Thoracic aorta (tissue), 2 donors: ENCODE results near the gene ANKRD1. TPM values are rescaled to one million over a fixed set of nuclear protein-coding genes. Genes with fewer than 3 reads are reported as not detected.

Experiments
- ATAC-seq: fragments of 150-250 bp; one replicate; pipeline ENCODE4 v1.8.0; 2017; ENCODE audit warnings: low read depth; ENCODE audit not compliant: insufficient number of reproducible peaks, low FRiP score
- DNase-seq: peaks from one replicate; pipeline ENCODE4 v3.0.0-alpha.2; 2020; ENCODE audit warnings: low spot score
- H3K27ac ChIP-seq, 2 donors: fragments of 200-600 bp; sonication (generic); 1 replicate in 1 of 2; 2 replicates in 1 of 2; pipeline ENCODE4 v1.5.1; 2016; ENCODE audit warnings: mild to moderate bottlenecking in 2 of 2, moderate library complexity in 2 of 2
- H3K27me3 ChIP-seq: fragments of 200-600 bp; sonication (generic); replicated peaks from 2 replicates; pipeline ENCODE4 v1.6.0; 2016; ENCODE audit warnings: mild to moderate bottlenecking; ENCODE audit not compliant: insufficient read depth
- H3K36me3 ChIP-seq: fragments of 200-600 bp; sonication (generic); one replicate; pipeline ENCODE4 v1.5.1; 2016
- H3K4me1 ChIP-seq, 2 donors: fragments of 200-600 bp; sonication (generic); 1 replicate in 1 of 2; 2 replicates in 1 of 2; pipeline versions ENCODE4 v1.5.1 to v1.6.0; 2016; ENCODE audit warnings: low read depth in 2 of 2, mild to moderate bottlenecking in 1 of 2; ENCODE audit not compliant: control insufficient read depth in 1 of 2
- H3K4me3 ChIP-seq: fragments of 200-600 bp; sonication (generic); 2 replicates; pipeline ENCODE4 v1.5.1; 2016; ENCODE audit warnings: mild to moderate bottlenecking
- H3K9me3 ChIP-seq: fragments of 200-600 bp; sonication (generic); 2 replicates; pipeline ENCODE4 v1.5.1; 2016
- total RNA-seq, 2 donors: library from RNA; depleted of rRNA; stranded (reverse); fragments of >200 nt; gene quantifications; one replicate each; pipeline versions ENCODE4 v1.1.0 to v1.2.3, GENCODE V29; 2016
- TF ChIP-seq, protein P1 (sequence below): fragments of 200-600 bp; sonication (generic); IDR thresholded peaks from one replicate; pipeline ENCODE4 v1.5.1; 2019; ENCODE audit warnings: antibody characterized with exemption

The ANKRD1 gene
- total RNA-seq, 2 donors from 2014 or later: 2.8 to 6.6 TPM

- DNase-seq (no peak), ATAC-seq (no peak)
- TF ChIP-seq, protein P1, sequence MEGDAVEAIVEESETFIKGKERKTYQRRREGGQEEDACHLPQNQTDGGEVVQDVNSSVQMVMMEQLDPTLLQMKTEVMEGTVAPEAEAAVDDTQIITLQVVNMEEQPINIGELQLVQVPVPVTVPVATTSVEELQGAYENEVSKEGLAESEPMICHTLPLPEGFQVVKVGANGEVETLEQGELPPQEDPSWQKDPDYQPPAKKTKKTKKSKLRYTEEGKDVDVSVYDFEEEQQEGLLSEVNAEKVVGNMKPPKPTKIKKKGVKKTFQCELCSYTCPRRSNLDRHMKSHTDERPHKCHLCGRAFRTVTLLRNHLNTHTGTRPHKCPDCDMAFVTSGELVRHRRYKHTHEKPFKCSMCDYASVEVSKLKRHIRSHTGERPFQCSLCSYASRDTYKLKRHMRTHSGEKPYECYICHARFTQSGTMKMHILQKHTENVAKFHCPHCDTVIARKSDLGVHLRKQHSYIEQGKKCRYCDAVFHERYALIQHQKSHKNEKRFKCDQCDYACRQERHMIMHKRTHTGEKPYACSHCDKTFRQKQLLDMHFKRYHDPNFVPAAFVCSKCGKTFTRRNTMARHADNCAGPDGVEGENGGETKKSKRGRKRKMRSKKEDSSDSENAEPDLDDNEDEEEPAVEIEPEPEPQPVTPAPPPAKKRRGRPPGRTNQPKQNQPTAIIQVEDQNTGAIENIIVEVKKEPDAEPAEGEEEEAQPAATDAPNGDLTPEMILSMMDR: no peak
- no peaks in the 10 kb centered on the region for H3K4me1 ChIP-seq
- no peak overlapping the region for H3K4me3 ChIP-seq
- peaks cover 23% of the 10 kb centered on the region for H3K36me3 ChIP-seq
- H3K27me3 ChIP-seq: no peaks in the 10 kb centered on the region
- H3K9me3 ChIP-seq: no peaks in the 10 kb centered on the region
- H3K27ac ChIP-seq: no peak overlapping the region
These were observed 30.5 kb downstream of the ANKRD1 start for GRCh38 chr10:90890347-90890746.

GRCh38 chr10:90889636-90890035 lies 31.3 kb downstream of the ANKRD1 start:
- H3K27ac ChIP-seq: no peak overlapping the region
- no peak for ATAC-seq
- no peak for DNase-seq
- no peaks in the 10 kb centered on the region for H3K4me1 ChIP-seq
- TF ChIP-seq, protein P1: no peak
- H3K27me3 ChIP-seq: no peaks in the 10 kb centered on the region
- peaks cover 23% of the 10 kb centered on the region for H3K36me3 ChIP-seq
- H3K9me3 ChIP-seq: no peaks in the 10 kb centered on the region
- H3K4me3 ChIP-seq: no peak overlapping the region

DNA sequence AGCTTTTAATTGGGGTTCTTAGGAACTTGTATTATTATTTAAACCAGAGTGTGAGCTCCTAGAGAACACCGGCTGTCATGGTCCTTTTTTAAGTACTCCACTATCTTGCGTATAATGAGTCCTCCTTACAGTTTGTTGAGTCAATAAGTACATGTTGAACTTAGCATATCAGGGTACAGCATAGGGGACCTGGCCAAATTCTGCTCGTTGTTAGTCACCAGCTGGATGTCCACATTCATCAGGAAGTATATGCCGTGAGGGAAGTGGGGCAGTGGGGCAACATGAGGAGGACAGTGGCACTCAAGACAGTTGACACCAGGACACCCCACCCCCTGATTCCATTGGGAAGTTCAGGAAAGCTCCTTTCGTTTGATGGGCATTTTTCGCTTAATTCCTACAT lies 32.5 kb downstream of the ANKRD1 start:
- no peak overlapping the region for H3K27ac ChIP-seq
- DNase-seq (no peak), ATAC-seq (no peak)
- no peaks in the 10 kb centered on the region for H3K4me1 ChIP-seq
- no peaks in the 10 kb centered on the region for H3K27me3 ChIP-seq
- no peak overlapping the region for H3K4me3 ChIP-seq
- TF ChIP-seq, protein P1: no peak
- no peaks in the 10 kb centered on the region for H3K9me3 ChIP-seq
- H3K36me3 ChIP-seq: peaks cover 23% of the 10 kb centered on the region

GRCh38 chr10:90887555-90887954 lies 33.3 kb downstream of the ANKRD1 start:
- H3K9me3 ChIP-seq: no peaks in the 10 kb centered on the region
- no peak for ATAC-seq
- DNase-seq: no peak
- H3K36me3 ChIP-seq: peaks cover 23% of the 10 kb centered on the region
- no peaks in the 10 kb centered on the region for H3K4me1 ChIP-seq
- H3K4me3 ChIP-seq: no peak overlapping the region
- no peaks in the 10 kb centered on the region for H3K27me3 ChIP-seq
- TF ChIP-seq, protein P1: no peak
- no peak overlapping the region for H3K27ac ChIP-seq

DNA sequence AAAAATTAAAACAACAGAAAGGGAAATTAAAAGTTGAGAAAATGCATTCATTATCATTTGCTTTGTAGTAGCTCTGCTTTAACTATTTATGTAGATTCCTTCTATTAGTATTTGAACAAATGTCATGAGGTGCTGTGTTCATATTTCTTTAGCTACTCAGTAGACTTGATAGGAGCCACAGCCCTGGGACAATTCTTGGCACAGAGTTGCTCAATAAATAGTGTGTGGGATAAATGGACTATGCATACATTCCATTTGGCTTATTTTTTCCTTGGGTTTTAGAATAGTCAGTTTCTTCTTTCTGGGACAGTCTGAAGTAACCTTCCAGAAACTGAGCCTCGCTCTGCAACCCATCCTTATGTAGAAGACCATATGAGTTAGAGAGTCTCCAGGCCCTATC lies 35.7 kb downstream of the ANKRD1 start:
- H3K4me1 ChIP-seq: no peaks in the 10 kb centered on the region
- peaks cover 17% of the 10 kb centered on the region for H3K36me3 ChIP-seq
- ATAC-seq (no peak), DNase-seq (no peak)
- no peaks in the 10 kb centered on the region for H3K9me3 ChIP-seq
- TF ChIP-seq, protein P1: no peak
- H3K4me3 ChIP-seq: no peak overlapping the region
- no peak overlapping the region for H3K27ac ChIP-seq
- H3K27me3 ChIP-seq: no peaks in the 10 kb centered on the region
